Measurements from ENCODE around the gene HIF1AN.

GRCh38 chr10:100554902-100555301 lies 19.2 kb downstream of the HIF1AN start:
- TF ChIP-seq, protein P1, sequence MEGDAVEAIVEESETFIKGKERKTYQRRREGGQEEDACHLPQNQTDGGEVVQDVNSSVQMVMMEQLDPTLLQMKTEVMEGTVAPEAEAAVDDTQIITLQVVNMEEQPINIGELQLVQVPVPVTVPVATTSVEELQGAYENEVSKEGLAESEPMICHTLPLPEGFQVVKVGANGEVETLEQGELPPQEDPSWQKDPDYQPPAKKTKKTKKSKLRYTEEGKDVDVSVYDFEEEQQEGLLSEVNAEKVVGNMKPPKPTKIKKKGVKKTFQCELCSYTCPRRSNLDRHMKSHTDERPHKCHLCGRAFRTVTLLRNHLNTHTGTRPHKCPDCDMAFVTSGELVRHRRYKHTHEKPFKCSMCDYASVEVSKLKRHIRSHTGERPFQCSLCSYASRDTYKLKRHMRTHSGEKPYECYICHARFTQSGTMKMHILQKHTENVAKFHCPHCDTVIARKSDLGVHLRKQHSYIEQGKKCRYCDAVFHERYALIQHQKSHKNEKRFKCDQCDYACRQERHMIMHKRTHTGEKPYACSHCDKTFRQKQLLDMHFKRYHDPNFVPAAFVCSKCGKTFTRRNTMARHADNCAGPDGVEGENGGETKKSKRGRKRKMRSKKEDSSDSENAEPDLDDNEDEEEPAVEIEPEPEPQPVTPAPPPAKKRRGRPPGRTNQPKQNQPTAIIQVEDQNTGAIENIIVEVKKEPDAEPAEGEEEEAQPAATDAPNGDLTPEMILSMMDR (IDR thresholded peaks at IDR 0.05) = no peak
- TF ChIP-seq EP300 (IDR thresholded peaks at IDR 0.05) (no peak), POLR2A (IDR thresholded peaks at IDR 0.05) (no peak)
